K562 (cell line): ENCODE data around the gene SLC5A7. TPM values are rescaled to one million over a fixed set of nuclear protein-coding genes. Genes with fewer than 3 reads are reported as not detected.

ENCODE experiments used
- ATAC-seq: fragments of 200-7000 bp; cut with Tn5 transposase; 3 replicates; pipeline ENCODE4 v1.9.1; 2020; ENCODE audit warnings: moderate library complexity
- BruUV-seq: library from RNA; stranded (reverse); fragments of 400-500 nt; replicated peaks from 2 replicates; lab custom pipeline; 2021; lab: Mats Ljungman, UMichigan
- CTCF ChIA-PET: fragments of 300-600 bp; formaldehyde crosslinking; extraction: SDS; loops from one replicate; lab custom pipeline; 2021; ENCODE audit warnings: low intra/inter-chr PET ratio; lab: Yijun Ruan, JAX
- POLR2A ChIA-PET: fragments of 300-600, 350-650 bp; sonication (Branson Sonifier 250); formaldehyde crosslinking; extraction: SDS; loops from one replicate; lab custom pipeline; 2021; ENCODE audit warnings: antibody characterized with exemption, inconsistent platforms; lab: Yijun Ruan, JAX
- DNase-seq, 4 experiments: peaks; one replicate each; pipeline versions ENCODE4 v3.0.0 to v3.0.0-alpha.2; 2011 to 2018; ENCODE audit warnings: low spot score in 3 of 4, mixed read lengths in 3 of 4; ENCODE audit errors: extremely low read depth in 1 of 4
- FAIRE-seq: peaks from 2 replicates; lab custom pipeline; 2011; peaks lifted over from hg19 to GRCh38; lab: Jason Lieb, UNC
- H2AFZ ChIP-seq: 2 replicates; pipeline ENCODE4 v1.6.0; 2011; ENCODE audit warnings: low read depth, low read length, control low read depth, inconsistent platforms
- H3K27ac ChIP-seq: fragments of 200-600 bp; 3 replicates; pipeline ENCODE4 v1.8.0; 2011; ENCODE audit warnings: low read depth, mild to moderate bottlenecking, control low read depth, inconsistent platforms, low read length, moderate library complexity, mixed read lengths; ENCODE audit errors: extremely low read depth
- H3K27me3 ChIP-seq, 2 experiments: fragments of 300-600 bp in 1 of 2; 2 replicates in 1 of 2; 3 replicates in 1 of 2; pipeline versions ENCODE4 v1.6.0 to v1.8.0; 2011; ENCODE audit warnings: inconsistent platforms in 2 of 2, low read length in 2 of 2, mild to moderate bottlenecking in 1 of 2, mixed read lengths in 1 of 2, moderate library complexity in 1 of 2; ENCODE audit not compliant: control insufficient read depth in 2 of 2, insufficient read depth in 2 of 2
- H3K36me3 ChIP-seq: fragments of 300-600 bp; 3 replicates; pipeline ENCODE4 v1.8.0; 2011; ENCODE audit warnings: mild to moderate bottlenecking, low read length, inconsistent platforms; ENCODE audit not compliant: control insufficient read depth, insufficient read depth
- H3K4me1 ChIP-seq, 2 experiments: fragments of 200-600 bp in 1 of 2; replicated peaks in 1 of 2; 2 replicates in 1 of 2; 3 replicates in 1 of 2; pipeline versions ENCODE4 v1.5.1 to v1.8.0; 2011; ENCODE audit warnings: inconsistent platforms in 2 of 2, low read length in 2 of 2, mild to moderate bottlenecking in 1 of 2, mixed read lengths in 1 of 2, moderate library complexity in 1 of 2; ENCODE audit not compliant: control insufficient read depth in 2 of 2, insufficient read depth in 2 of 2
- H3K4me2 ChIP-seq: 2 replicates; pipeline ENCODE4 v1.6.1; 2011; ENCODE audit warnings: low read length, control low read depth, inconsistent platforms, mixed read lengths; ENCODE audit not compliant: insufficient read depth
- H3K4me3 ChIP-seq: fragments of 200-600 bp; sonication (generic), shearing (Covaris generic); 2 replicates; pipeline ENCODE4 v1.5.1; 2016; ENCODE audit warnings: control low read depth, inconsistent platforms
- H3K79me2 ChIP-seq: fragments of 200-600 bp; 3 replicates; pipeline ENCODE4 v1.8.0; 2011; ENCODE audit warnings: low read length, inconsistent platforms; ENCODE audit not compliant: control insufficient read depth, insufficient read depth
- H3K9ac ChIP-seq, 2 experiments: 2 replicates each; pipeline versions ENCODE4 v1.6.0 to v1.6.1; 2011; ENCODE audit warnings: low read depth in 2 of 2, low read length in 2 of 2, control low read depth in 1 of 2, inconsistent platforms in 1 of 2, mild to moderate bottlenecking in 1 of 2, mixed read lengths in 1 of 2; ENCODE audit not compliant: insufficient read depth in 1 of 2
- H3K9me1 ChIP-seq: one replicate; pipeline ENCODE4 v1.6.0; 2011; ENCODE audit warnings: inconsistent platforms, mild to moderate bottlenecking, low read length, moderate library complexity; ENCODE audit not compliant: control insufficient read depth, insufficient read depth
- H3K9me3 ChIP-seq: replicated peaks from 2 replicates; pipeline ENCODE4 v1.5.1; 2011; ENCODE audit warnings: low read depth, low read length, inconsistent platforms; ENCODE audit not compliant: control insufficient read depth, insufficient read depth
- H4K20me1 ChIP-seq: replicated peaks from 2 replicates; pipeline ENCODE4 v1.6.1; 2011; ENCODE audit warnings: low read length, inconsistent platforms, mixed read lengths; ENCODE audit not compliant: control insufficient read depth, insufficient read depth
- HMGXB4 ChIP-seq: sonication (generic); formaldehyde crosslinking; IDR thresholded peaks from 2 replicates; pipeline ENCODE4 v1.8.1; 2023; ENCODE audit warnings: mild to moderate bottlenecking, missing genetic modification reagents
- RAD51 ChIP-seq: fragments of 450-650 bp; IDR thresholded peaks from 2 replicates; pipeline ENCODE4 v1.7.1; 2016; ENCODE audit warnings: low read depth, mild to moderate bottlenecking, borderline replicate concordance
- SIN3A ChIP-seq, 2 experiments: fragments of 150-350 bp in 1 of 2; IDR thresholded peaks; 2 replicates each; pipeline ENCODE4 v1.6.1; 2011 to 2016; ENCODE audit warnings: borderline replicate concordance in 2 of 2, low read depth in 2 of 2, low read length in 2 of 2, mild to moderate bottlenecking in 2 of 2, moderate library complexity in 2 of 2; ENCODE audit not compliant: control insufficient read depth in 1 of 2
- ZNF124 ChIP-seq: sonication (generic); formaldehyde crosslinking; IDR thresholded peaks from 2 replicates; pipeline ENCODE4 v1.8.1; 2022; ENCODE audit warnings: missing genetic modification reagents
- ZNF778 ChIP-seq: fragments of 450-650 bp; formaldehyde crosslinking; IDR thresholded peaks from 2 replicates; pipeline ENCODE4 v1.4.0; 2020; ENCODE audit warnings: mild to moderate bottlenecking, moderate library complexity
- WGBS: fragments of 100-300 bp; shearing (Covaris generic); methylation state at CpG from one replicate; pipeline ENCODE4 v1.1.6; 2016; ENCODE audit warnings: low coverage, mixed read lengths; ENCODE audit not compliant: insufficient coverage; ENCODE audit errors: missing lambda C conversion rate; 5-methylcytosine and 5-hydroxymethylcytosine counted together
- in situ Hi-C: fragments of 300-500 bp; cut with MboI; formaldehyde crosslinking; loops from 4 replicates; pipeline ENCODE4 v1.15.0; 2018; ENCODE audit warnings: inconsistent platforms, mixed read lengths
- intact Hi-C: fragments of 100-400 bp; cut with micrococcal nuclease; formaldehyde crosslinking; loops from 2 replicates; pipeline ENCODE4 v1.14.2; 2022
- polyA plus RNA-seq, 8 experiments: library from polyadenylated mRNA; depleted of rRNA in 4 of 8; stranded (reverse) in 5 of 8; unstranded in 3 of 8; fragments of >200 nt; fragmentation: Nextera tagmentation in 2 of 8; fragmentation: Illumina TruSeq in 1 of 8; extraction: Ambion mirVana in 2 of 8; extraction: Trizol in 1 of 8; gene quantifications; 2 replicates each; pipeline versions ENCODE4 v1.2.1 to v1.2.3, GENCODE V29; 2011 to 2014; ENCODE audit warnings: inconsistent platforms in 1 of 8, missing spikeins in 1 of 8
- total RNA-seq, 7 experiments: library from RNA; depleted of rRNA in 6 of 7; stranded (reverse); fragments of >200 nt in 6 of 7; fragmentation: Illumina TruSeq in 2 of 7; extraction: Trizol in 2 of 7; gene quantifications; 2 replicates each; pipeline versions ENCODE4 v1.2.1 to v1.2.3, GENCODE V29; 2011 to 2021; ENCODE audit warnings: low replicate concordance in 1 of 7

Gene SLC5A7
- total and polyA plus RNA-seq, 9 of the 15 experiments (the other 6 are each of a cell fraction or from before 2014, with no cell fraction given), result not detected

- no peak for FAIRE-seq
These were observed 24.9 kb upstream of the SLC5A7 start for GRCh38 chr2:107961395-107961794.

More at GRCh38 chr2:107961395-107961794, 24.9 kb upstream of the SLC5A7 start:
- Histone ChIP-seq H3K9ac (no peak overlapping the region), H3K27me3 (no peaks in the 10 kb centered on the region), H2AFZ (no peak overlapping the region), H3K4me2 (no peak overlapping the region), H3K79me2 (no peaks in the 10 kb centered on the region), H4K20me1 (no peaks in the 10 kb centered on the region), H3K27ac (no peak overlapping the region), H3K4me1 (no peaks in the 10 kb centered on the region), H3K36me3 (no peaks in the 10 kb centered on the region), H3K9me3 (no peaks in the 10 kb centered on the region), H3K9me1 (no peaks in the 10 kb centered on the region), H3K4me3 (no peak overlapping the region)
- intact Hi-C loops (no loop called here), in situ Hi-C loops (no loop called here)
- DNase-seq (no peak), ATAC-seq (no peak)
- TF ChIP-seq HMGXB4 (CRISPR knock-in tag) (no peak), SIN3A (IDR thresholded peaks at IDR 0.05; ENCODE audit: borderline replicate concordance in 2 of 2, control insufficient read depth in 1 of 2, low read depth in 2 of 2, low read length in 2 of 2) (no peak), ZNF778 (no peak), ZNF124 (no peak), RAD51 (no peak)
- CTCF ChIA-PET, result no interaction called here
- POLR2A ChIA-PET, result no interaction called here
- BruUV-seq, result no TSS peak
- WGBS, result 2% methylated on average over 4 of the region's 4 CpGs
